Effector memory CD4-positive, alpha-beta T cell (primary cell): ENCODE results near the gene P2RY14.

Experiments used
- DNase-seq, 3 donors: peaks; one replicate each; pipeline ENCODE4 v3.0.0-alpha.2; 2020
- H3K27ac ChIP-seq: 2 replicates; pipeline ENCODE4 v1.7.0; 2013; ENCODE audit warnings: mild to moderate bottlenecking, low read length, moderate library complexity; ENCODE audit not compliant: insufficient read depth, poor library complexity, severe bottlenecking
- H3K27me3 ChIP-seq: replicated peaks from 2 replicates; pipeline ENCODE4 v1.7.0; 2013; ENCODE audit warnings: mild to moderate bottlenecking, low read length; ENCODE audit not compliant: insufficient read depth, control insufficient read depth, poor library complexity, severe bottlenecking
- H3K36me3 ChIP-seq: 2 replicates; pipeline ENCODE4 v1.7.0; 2013; ENCODE audit warnings: mild to moderate bottlenecking, low read length, moderate library complexity; ENCODE audit not compliant: control insufficient read depth, insufficient read depth
- H3K4me1 ChIP-seq: 2 replicates; pipeline ENCODE4 v1.7.0; 2013; ENCODE audit warnings: low read length, mild to moderate bottlenecking; ENCODE audit not compliant: control insufficient read depth, insufficient read depth, poor library complexity, severe bottlenecking
- H3K4me3 ChIP-seq: 2 replicates; pipeline ENCODE4 v1.7.0; 2013; ENCODE audit warnings: low read length, low read depth, mild to moderate bottlenecking; ENCODE audit not compliant: insufficient read depth, poor library complexity, severe bottlenecking
- H3K9me3 ChIP-seq: 2 replicates; pipeline ENCODE4 v1.7.0; 2013; ENCODE audit warnings: mild to moderate bottlenecking, low read length, moderate library complexity; ENCODE audit not compliant: control insufficient read depth

Gene P2RY14

DNA sequence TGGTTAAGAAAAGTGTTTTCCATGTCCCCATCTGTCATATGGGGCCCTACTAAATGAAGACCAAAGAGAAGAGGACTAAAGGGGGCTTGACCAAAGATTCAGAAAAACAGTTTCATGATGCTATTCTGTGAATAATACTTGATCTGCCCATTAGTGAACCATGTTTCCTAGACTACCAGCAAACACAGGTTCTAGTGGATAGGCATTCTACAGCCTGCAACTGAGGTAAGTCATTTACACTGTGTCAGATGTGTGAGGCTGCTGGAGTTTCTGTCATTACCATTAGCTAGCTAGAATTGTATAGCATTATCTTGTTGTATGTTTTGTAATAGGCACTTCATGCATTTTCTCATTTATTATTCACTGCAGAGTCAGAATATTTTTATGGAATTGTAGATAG lies 81.9 kb downstream of the P2RY14 start:
- Histone ChIP-seq H3K4me1 (peaks cover 8% of the 10 kb centered on the region), H3K9me3 (no peaks in the 10 kb centered on the region), H3K36me3 (peaks cover 10% of the 10 kb centered on the region), H3K4me3 (no peak overlapping the region), H3K27me3 (no peaks in the 10 kb centered on the region), H3K27ac (no peak overlapping the region)
- no peak for DNase-seq

DNA sequence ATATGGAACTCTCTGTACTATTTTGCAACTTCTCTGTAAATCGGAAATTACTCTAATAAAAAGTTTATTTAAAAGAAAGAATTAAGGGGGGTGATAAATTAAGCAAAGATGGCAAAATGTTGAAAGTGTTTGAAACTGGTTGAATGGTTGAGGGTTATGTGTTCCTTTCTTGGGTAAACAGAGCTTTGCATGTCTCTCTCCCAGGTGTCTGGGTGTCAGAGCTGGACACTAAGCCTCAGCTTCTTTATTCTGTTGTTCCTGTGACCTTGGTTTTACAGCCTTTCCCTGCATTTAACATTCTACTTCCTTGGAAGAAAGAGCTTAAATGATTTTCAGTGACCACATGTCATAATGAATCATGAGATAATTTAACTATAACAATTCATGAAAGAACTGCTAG lies 82.5 kb downstream of the P2RY14 start:
- Histone ChIP-seq H3K4me3 (no peak overlapping the region), H3K4me1 (peaks cover 8% of the 10 kb centered on the region), H3K9me3 (no peaks in the 10 kb centered on the region), H3K27ac (no peak overlapping the region), H3K27me3 (no peaks in the 10 kb centered on the region), H3K36me3 (peaks cover 10% of the 10 kb centered on the region)
- DNase-seq: no peak

GRCh38 chr3:151192545-151192944 lies 85.8 kb downstream of the P2RY14 start:
- Histone ChIP-seq H3K27me3 (no peaks in the 10 kb centered on the region), H3K4me1 (no peaks in the 10 kb centered on the region), H3K27ac (no peak overlapping the region), H3K9me3 (no peaks in the 10 kb centered on the region), H3K36me3 (no peaks in the 10 kb centered on the region), H3K4me3 (no peak overlapping the region)
- DNase-seq: no peak

DNA sequence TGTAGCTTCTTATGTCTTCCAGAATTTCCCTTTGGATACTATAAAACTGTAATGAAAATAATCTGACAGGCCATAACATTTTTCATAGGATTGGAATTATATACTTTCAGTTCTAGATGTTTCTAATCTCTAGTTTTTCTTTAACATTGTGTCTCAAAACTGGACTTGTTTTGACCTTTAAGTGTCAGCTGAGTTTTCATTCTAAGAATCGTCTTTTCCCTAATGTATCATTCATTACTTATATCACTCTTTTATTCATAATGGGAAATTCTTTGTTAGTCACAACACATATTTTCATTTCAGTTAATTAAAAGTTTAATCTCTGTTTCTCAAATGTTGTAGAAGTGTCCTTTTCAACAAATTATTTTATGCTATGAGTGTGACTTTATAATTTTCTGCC lies 87.2 kb downstream of the P2RY14 start:
- H3K27me3 ChIP-seq: no peaks in the 10 kb centered on the region
- H3K27ac ChIP-seq: no peak overlapping the region
- H3K4me1 ChIP-seq: no peaks in the 10 kb centered on the region
- no peak overlapping the region for H3K4me3 ChIP-seq
- DNase-seq: no peak
- no peaks in the 10 kb centered on the region for H3K36me3 ChIP-seq
- no peaks in the 10 kb centered on the region for H3K9me3 ChIP-seq

- Histone ChIP-seq H3K4me3 (peak overlapping the region; percentile 2), H3K9me3 (no peaks in the 10 kb centered on the region), H3K4me1 (peaks cover 8% of the 10 kb centered on the region), H3K27me3 (no peaks in the 10 kb centered on the region), H3K36me3 (no peaks in the 10 kb centered on the region), H3K27ac (no peak overlapping the region)
- DNase-seq: no peak
Observed at GRCh38 chr3:151183265-151183671, 95.1 kb downstream of the P2RY14 start.

GRCh38 chr3:151182349-151183079 lies 95.8 kb downstream of the P2RY14 start:
- DNase-seq: no peak
- H3K4me3 ChIP-seq: no peak overlapping the region
- no peaks in the 10 kb centered on the region for H3K9me3 ChIP-seq
- H3K27me3 ChIP-seq: no peaks in the 10 kb centered on the region
- H3K4me1 ChIP-seq: peaks cover 8% of the 10 kb centered on the region
- no peaks in the 10 kb centered on the region for H3K36me3 ChIP-seq
- H3K27ac ChIP-seq: no peak overlapping the region

- Histone ChIP-seq H3K4me3 (no peak overlapping the region), H3K4me1 (peaks cover 8% of the 10 kb centered on the region), H3K27ac (no peak overlapping the region), H3K36me3 (no peaks in the 10 kb centered on the region), H3K27me3 (no peaks in the 10 kb centered on the region), H3K9me3 (no peaks in the 10 kb centered on the region)
- DNase-seq: no peak
Observed at GRCh38 chr3:151178208-151178845, 100.0 kb downstream of the P2RY14 start.

DNA sequence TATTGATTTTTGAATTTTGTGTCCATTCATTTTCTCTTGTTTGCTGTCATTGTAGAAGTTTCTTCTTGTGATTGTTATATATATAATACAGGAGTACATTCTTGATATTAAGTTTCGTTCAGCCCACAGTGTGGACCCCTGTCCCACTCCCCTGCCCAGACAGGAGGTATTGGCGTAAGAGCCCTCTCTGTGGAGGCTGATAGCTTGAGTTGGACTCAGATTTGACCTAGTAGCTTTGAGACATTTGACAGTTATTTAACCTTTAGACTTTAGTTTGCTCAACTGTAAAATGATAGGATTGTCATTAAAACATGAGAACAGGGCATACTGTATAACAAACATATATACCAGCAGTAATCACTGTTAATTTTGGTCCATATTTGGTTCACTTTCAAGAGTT lies 102.4 kb downstream of the P2RY14 start:
- no peak overlapping the region for H3K27ac ChIP-seq
- H3K4me1 ChIP-seq: peaks cover 13% of the 10 kb centered on the region
- H3K4me3 ChIP-seq: no peak overlapping the region
- no peaks in the 10 kb centered on the region for H3K36me3 ChIP-seq
- H3K27me3 ChIP-seq: no peaks in the 10 kb centered on the region
- no peaks in the 10 kb centered on the region for H3K9me3 ChIP-seq
- no peak for DNase-seq

- H3K4me1 ChIP-seq: peaks cover 19% of the 10 kb centered on the region
- no peak for DNase-seq
- H3K4me3 ChIP-seq: no peak overlapping the region
- no peaks in the 10 kb centered on the region for H3K27me3 ChIP-seq
- H3K9me3 ChIP-seq: no peaks in the 10 kb centered on the region
- no peak overlapping the region for H3K27ac ChIP-seq
- no peaks in the 10 kb centered on the region for H3K36me3 ChIP-seq
Observed at GRCh38 chr3:151174351-151174750, 104.0 kb downstream of the P2RY14 start.

DNA sequence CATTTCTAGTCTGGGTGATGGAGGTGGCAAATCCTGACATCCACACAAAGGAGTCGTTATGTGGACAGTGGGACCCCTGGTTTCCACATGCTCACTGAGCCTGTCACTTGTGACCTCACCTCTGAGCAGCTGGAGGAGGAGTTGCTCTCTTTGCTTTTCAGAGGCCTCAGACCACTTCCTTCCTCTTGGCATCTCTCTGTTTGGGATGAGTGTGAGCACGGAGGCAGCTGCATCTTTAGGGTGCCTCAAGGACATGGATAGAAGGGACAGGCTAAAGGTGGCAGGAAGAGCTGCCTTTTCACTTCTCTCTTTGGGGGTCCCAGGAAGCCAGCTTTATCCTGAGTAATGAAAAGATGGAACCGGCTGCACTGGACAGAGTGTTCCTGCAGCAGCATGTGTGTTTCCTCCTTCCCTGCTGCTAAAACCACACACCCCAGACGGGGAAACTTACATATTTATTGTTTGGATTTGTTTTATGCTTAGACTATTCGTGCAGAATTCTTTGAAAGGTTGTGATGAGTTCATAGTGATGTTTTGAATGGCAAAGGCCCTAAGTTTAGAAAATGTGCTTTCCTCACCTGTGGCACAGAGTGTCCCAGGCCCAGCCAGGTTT lies 107.1 kb downstream of the P2RY14 start:
- Histone ChIP-seq H3K27me3 (no peaks in the 10 kb centered on the region), H3K27ac (peak overlapping the region; percentile 34), H3K36me3 (no peaks in the 10 kb centered on the region), H3K4me3 (no peak overlapping the region), H3K4me1 (peaks cover 19% of the 10 kb centered on the region), H3K9me3 (no peaks in the 10 kb centered on the region)
- no peak for DNase-seq
